Stimulated activated CD4-positive, alpha-beta T cell treated with anti-CD3 and anti-CD28 coated beads, Interleukin-1b, Interleukin-23, amount 100 ng/mL, for 4 hours (primary cell): ENCODE measurements around the gene PRKAA1.
"Not testable (repeated sequence)": the region's sequence is repeated elsewhere in the genome, so short reads cannot be mapped to it uniquely, and the experiment has no call there.

Source experiments
- DNase-seq, 2 donors: peaks; one replicate each; pipeline ENCODE4 v3.0.0-alpha.2; 2020; ENCODE audit warnings: low read depth in 2 of 2

The PRKAA1 gene

DNA sequence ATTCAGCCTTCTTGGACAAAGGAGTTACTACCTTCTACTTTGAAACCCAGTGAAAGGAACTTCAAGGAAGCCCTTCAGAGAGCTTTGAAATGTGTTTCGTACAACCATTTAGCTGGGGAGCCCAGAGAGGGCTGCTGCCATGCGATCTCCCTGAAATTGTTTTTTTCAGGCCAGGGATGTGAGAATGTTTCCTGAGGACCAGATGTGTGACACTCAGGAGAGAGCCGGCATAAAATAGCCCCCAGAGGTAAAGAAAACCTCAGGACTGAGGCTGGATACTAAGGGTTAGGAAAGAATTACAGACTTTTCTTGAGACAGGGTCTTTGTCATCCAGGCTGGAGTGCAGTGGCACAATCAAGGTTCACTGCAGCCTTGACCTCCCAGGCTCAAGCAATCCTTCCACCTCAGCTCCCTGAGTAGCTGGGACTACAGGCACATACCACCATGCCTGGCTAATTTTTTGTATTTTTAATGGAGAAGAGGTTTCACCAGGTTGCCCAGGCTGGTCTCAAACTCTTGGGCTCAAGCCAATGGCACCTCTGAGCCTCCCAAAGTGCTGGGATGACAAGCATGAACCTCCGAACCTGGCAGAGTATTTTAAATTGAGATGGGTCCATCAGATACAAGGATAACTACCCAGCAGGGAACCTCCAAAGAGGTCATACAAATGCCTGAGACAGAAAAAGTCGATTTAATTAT, 28.5 kb upstream of the PRKAA1 start:
- no peak for DNase-seq

DNA sequence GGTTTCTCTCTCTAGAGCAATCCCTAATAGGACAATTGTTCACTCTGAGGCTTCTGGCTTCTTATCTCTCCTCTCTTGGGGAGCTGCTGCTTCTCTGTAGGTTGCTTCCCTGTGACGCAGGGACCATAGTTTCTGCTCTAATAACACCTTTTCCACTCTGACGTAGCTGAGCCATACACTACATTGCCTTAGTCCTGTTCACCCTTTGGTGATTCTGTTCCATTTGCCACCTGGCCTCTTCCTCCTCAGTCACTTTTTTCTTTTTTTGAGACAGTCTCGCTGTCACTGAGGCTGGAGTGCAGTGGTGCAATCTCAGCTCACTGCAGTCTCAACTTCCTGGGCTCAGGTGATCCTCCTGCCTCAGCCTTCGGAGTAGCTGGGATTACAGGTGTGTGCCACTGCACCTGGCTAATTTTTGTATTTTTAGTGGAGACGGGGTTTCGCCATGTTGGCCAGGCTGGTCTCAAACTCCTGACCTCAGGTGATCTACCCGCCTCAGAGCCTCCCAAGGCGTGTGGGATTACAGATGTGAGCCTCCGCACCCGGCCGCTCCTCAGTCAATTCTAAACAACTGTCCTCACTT, 27.4 kb upstream of the PRKAA1 start:
- DNase-seq = not testable (repeated sequence)

DNA sequence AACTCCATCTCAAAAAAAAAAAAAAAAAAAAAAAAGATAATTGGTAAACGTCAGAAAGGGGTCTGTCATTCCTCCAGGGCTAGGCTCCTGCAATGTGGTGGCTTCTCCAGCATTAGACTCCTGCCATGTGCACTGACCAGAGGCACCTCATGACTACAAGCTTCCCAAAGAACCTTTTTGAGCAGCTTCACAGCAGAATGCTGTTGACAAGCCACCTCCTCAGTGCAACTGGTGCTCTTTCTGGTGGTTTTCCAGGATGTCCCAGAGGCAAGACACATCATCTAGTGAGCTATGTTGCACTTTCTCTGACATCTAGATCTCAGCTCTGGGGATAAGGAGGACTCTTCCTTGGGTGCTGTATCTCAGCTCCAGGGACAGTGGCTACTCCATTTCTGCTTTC, 25.3 kb upstream of the PRKAA1 start:
- no peak for DNase-seq

DNA sequence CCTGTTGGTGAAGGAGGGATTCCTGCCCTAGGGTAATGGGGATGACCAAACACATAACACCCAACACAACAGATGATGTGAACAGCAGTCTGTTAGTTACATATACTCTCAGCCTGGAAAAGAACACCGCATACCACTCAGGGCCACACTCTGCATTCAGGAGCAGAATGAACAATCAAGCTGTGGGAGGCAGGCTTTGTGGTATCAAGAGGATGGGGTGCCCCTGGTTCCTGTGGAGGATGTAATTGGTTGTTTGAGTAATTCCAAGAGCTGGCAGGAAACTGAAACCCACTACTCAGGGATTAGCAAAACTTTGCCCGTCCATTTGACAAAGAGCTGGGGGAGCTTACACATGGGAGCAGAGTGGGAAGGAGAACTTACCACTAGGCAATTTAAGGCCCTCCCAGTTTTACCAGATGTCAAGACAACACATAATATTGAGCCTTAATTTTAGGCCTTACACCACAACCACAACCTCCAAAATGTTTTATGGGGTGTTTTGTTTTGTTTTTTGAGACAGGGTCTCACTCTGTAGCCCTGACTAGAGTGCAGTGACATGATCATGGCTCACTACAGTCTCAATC, 15.6 kb upstream of the PRKAA1 start:
- DNase-seq = no peak

DNA sequence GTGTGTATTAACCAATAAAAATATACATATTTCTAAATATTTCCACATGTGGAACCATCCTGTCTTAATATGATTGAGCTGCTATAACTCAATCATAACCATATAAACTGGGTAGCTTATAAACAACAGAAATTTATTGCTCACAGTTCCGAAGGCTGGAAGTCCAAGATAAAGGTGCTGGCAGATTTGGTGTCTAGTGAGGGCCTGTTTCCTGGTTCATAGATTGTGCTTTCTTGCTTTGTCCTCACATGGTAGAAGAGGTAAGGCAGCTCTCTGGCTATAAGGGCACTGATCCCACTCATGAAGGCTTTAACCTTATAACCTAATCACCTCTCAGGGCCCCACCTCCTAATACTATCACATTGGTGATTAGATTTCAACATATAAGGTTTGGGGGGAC, 14.0 kb upstream of the PRKAA1 start:
- DNase-seq = no peak

DNA sequence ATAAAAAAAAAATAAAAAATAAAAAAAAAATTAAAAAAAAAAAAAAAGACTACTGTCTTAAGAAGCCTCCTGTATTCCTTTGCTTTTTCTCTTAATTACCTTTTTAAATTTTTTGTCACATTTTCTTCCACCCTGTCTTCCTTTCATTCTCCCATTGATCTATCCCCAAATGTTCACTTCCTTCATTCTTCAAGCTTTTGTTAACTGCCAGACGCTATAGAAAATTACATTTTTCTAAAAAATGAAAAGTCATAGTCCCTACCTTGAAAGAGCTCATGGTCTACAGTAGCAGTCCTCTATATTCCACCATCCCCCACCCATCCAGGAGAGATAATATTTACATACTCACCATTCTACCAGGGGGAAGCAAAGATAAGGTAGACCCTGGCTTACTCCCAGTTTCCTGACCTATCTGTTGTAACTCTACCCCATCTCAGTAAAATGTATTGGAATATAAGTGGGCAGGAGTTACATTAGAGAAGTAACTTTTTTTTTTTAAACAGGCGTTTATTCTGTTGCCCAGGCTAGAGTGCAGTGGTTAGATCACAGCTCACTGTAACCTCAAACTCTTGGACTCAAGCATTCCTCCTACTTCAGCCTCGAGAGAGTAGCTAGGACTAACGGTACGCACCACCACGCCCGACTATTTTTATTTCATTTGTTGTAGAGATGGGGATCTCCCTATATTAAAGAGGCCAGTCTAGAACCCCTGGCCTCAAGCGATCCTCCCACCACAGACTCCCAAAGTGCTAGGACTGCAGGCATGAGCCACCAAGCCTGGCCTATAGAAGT, 3.8 kb upstream of the PRKAA1 start:
- DNase-seq = no peak

DNA sequence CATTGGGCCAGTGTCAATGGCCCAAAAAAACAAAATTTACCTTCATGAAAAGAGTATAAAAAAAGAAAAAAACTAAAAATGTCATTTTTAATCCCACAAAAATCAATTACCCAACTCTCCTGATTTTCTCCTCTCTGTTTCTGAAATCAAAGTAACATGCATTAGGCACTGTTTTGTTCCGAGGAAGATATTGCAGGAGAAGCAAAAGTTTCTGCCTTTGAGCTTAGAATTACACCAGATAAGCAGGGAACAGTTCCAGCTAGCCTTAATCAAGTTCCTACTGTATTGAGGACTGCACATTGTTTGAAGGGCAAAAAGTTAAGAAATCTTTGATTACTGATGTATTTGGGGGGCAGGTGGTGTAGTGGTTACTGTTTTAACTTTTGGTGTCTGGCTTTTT, 1.1 kb upstream of the PRKAA1 start:
- DNase-seq = no peak

DNA sequence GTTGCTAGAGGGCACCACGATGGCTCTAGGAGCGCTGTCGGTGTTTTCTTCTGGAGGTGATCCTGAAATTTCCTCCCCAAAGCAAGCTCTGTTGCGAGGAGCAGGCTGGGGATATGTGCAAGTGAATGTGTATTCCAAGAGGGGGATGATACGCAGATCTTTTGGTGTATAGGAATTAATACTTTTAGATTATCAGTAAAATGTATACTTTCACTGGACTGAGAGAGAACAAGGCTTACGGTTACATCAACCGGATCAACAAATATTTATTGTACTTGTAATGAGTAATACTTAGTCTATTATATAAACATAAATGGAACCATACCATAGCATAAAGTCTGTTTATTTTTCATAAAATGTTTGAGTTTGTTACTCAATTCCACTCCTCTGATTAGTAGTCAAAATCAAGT, 632 bp upstream of the PRKAA1 start:
- DNase-seq = no peak

DNA sequence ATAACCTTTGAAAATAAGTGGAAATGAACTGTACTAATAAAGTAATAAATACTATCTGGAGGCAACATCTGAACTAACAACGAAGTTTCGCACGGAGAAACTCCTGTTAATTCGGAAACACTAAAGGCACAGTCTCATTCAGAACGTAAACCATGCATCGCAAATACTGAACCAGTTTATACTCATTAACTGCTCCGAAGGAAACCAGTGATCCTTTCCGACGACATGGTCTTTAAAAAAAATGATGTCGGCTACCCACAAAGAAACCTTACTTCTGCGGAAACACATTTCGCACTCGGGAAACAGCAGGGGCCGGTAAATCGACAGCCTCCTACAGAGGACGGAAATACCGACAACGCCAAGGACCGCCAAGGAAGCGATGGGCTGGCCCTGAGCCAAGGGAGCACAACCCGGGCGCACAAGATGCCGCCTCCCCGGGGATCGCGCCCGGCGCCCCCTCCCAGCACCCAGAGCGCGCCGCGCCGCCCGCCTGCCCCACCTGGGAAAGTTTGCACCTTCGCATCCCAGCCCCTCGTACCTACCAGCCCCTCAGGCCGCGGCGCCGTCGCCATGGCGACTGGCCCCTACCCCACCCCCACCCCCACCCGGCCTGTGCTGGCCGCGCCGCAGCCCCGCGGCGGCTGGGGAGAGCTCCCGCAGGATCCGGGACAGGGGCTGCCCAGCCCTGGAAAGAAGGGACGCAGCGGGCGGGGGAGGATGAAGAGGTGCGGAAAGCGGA, 732 bp downstream of the PRKAA1 start:
- DNase-seq = peak; percentile 59 to 66

DNA sequence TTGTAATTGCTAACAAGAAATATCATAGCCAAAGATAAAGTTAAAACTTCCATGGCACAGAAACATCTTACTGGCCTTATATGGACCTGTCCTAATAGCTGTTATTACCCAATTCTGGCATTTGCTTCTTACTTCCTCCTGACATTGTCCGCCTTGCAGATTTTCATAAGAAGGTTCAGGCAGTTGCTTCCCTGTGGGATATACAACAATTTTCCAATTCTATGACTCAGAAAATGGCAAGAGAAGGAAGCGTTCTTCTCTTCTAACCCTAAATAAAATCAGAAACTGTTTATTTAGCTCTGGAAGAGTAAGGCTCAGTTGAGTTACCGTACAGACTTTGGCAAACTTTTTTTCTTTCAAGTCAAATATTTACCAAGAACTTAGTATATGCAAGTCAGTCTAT, 1.7 kb downstream of the PRKAA1 start:
- no peak for DNase-seq

DNA sequence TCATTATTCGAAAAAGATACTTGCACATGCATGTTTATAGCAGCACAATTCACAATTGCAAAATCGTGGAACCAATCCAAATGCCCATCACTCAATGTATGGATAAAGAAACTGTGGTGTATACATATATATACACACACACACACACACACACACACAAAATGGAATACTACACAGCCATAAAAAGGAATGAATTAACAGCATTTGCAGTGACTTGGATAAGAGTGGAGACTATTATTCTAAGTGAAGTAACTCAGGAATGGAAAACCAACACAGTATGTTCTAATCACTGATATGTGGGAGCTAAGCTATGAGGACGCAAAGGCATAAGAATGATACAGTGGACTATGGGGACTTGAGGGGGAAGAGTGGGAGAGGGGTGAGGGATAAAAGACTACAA, 3.3 kb downstream of the PRKAA1 start:
- DNase-seq = not testable (repeated sequence)

DNA sequence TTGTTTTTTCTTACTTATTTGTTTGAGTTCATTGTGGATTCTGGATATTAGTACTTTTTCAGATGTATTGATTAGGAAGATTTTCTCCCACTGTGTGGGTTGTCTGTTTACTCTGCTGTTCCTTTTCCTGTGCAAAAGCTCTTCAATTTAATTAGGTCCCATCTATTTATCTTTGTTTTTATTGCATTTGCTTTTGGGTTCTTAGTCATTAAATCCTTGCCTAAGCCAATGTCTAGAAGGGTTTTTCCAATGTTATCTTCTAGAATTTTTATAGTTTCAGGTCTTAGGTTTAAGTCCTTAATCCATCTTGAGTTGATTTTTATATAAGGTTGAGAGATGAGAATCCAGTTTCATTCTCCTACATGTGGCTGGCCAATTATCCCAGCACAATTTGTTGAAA, 3.8 kb downstream of the PRKAA1 start:
- not testable (repeated sequence) for DNase-seq

DNA sequence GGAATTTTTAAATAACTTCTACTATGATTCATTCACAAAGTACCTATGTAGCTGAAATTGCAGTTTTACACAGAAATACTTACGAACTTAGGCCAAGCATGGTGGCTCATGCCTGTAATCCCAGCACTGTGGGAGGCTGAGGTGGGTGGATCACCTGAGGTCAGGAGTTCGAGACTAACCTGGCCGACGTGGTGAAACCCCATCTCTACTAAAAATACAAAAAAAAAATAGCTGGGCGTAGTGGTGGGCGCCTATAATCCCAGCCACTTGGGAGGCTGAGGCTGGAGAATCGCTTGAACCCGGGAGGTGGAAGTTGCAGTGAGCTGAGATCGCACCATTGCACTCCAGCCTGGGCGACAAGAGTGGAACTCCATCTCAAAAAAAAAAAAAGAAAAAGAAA, 5.5 kb downstream of the PRKAA1 start:
- DNase-seq = not testable (repeated sequence)

DNA sequence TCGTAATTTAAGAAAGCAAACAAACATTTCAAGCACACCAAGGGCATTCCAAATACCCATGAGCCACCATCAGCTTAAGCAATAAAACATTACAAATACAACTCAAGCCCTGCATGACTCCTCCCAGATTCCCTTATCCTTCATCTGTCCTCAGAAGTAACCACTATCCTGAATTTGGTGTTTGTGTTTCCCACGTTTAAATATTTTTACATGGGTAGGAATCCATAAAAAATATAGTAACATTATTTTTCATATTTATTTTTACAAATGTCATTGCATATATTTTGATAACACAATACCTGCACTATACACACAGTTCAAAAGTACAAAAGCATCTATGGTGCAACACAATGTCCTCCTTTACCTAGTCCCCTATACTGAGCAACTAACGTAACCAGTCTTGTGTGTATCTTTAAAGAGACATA, 6.4 kb downstream of the PRKAA1 start:
- no peak for DNase-seq

DNA sequence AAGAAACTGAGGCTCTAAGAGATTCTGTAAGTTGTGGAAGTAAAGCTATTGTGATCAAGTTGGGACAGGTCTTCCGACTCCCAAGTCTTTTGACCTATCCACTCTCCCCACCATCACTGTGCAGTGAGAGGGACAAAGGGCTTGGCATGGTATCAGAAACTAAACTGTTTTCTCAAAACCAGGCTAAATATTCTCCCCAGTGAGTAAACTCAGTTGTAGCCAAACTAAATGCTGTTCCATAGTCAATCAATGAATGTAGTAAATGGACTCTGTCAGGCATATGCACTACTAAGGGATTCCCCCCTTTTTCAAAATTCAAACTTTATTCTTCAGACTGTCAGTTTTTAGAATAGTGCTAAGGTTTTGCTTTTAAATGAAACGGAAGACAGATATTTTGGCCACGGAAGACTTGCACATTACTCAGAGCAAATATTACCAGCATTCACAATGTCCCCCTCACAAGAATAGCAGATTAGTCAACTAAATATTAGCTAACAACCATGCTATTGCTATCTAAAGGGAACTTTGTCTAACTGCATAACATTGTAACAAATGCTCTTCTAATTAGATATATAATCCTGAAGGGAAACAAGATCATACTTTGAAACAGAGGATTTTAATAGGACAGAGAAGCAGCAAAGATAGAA, 7.1 kb downstream of the PRKAA1 start:
- DNase-seq = no peak

DNA sequence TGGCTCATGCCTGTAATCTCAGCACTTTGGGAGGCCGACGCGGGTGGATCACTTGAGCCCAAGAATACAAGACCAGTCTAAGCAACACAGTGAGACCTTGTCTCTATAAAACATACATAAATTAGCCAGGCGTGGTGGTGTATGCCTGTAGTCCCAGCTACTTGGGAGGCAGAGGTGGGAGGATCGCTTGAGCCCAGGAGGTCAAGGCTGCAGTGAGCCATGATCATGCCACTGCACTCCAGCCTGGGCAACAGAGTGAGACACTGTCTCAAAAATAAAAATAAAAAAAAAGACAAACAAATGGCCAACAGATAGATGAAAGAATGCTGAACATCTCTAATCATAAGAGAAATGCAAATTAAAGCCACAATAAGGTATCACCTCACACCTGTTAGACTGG, 9.2 kb downstream of the PRKAA1 start:
- not testable (repeated sequence) for DNase-seq

DNA sequence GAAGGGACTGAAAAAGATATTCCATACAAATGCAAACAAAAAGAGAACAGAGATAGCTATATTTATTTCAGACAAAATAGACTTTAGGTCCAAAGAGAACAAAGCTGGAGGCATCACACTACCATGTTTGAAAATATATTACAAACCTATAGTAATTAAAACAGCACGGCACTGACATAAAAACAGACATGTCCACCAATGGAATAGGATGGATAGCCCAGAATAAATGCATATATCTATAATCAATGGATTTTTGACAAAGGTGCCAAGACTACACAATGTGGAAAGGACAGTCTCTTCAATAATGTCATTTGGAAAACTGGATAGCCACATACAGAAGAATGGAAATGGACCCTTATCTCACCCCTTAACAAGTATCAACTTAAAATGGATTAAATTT, 10.2 kb downstream of the PRKAA1 start:
- DNase-seq = no peak

DNA sequence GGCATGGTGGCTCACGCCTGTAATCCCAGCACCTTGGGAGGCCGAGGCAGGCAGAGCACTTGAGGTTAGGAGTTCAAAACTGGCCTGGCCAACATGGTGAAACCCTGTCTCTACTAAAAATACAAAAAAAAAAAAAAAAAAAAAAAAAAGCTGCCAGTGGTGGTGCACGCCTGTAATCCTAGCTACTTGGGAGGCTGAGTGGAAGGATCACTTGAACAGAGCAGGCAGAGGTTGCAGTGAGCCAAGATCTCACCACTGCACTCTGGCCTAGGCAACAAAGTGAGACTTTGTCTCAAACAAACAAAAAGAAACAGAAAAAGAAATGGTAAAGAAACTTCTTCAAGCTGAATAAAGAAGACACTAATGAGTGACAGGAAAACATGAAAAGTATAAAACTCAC, 11.5 kb downstream of the PRKAA1 start:
- not testable (repeated sequence) for DNase-seq

DNA sequence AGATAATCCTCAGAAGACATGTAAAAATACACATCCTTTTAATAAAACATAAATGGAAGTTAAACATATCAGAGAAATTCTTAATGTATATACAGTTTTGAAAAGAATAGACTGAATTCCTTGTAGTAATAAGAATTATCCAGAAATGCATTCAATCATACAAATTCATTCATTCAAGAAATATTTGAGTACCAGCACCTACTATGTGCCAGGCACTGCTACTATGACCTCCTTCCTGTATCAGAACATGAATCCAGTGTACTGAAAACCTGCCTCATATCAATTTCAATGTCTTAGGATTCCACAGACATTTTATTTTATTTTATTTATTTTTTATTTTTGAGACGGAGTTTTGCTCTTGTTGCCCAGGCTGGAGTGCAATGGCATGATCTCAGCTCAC, 13.3 kb downstream of the PRKAA1 start:
- no peak for DNase-seq

DNA sequence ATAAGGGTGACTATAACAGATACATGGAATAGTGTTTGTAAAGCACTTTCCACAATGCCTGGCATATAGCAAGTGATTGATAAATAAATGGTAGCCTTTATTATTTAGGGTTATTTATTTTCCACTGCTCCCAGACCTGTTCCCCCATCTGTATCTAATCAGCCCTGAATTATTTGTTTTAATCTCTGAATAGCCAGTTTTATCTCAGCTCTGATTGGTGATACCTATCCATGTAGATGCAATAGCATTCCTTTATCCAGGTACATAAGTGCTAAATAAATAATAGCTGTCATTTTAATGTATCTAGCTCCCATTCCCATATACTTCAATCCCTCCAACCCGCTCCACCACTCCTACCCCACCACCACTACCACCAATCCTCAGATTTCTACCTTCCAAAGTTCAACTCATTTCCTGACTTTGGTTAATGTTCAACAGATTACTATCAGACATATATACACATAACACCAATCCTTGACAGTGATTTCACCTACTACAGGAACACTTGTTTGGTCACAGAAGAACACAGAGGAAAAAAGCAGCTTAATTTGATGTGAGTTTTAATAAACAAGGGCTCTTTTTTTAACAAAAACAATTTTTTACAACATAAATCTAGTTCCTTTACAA, 14.0 kb downstream of the PRKAA1 start:
- no peak for DNase-seq

DNA sequence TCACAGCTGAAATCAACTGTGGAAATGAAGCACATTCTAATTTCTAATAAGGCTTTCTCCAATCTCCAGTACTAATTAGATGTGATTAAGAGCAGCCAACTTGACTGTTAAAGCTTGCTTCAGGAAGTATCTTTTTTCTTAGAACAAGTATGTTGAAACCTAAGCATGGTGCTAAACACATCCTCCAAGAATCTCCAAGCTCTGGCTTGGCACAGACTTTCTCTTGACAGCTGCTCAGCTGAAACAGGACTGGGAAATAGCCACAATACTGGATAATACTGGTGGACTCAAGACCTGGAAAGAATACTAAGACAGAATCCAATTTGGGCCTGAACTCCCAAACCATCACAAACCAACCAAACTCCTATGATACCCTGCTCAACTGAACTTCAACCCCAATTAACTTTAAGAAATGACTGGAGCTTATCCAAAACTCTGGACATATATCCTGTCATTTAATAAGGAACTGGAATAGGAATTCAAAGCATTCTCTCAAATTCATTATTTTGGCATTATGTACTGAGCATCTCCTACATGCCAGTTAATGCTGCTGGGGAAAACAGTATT, 16.2 kb downstream of the PRKAA1 start:
- DNase-seq = no peak
